Heart left ventricle (tissue), 16 donors: Measurements from ENCODE around the gene MSRB3. TPM values are rescaled to one million over a fixed set of nuclear protein-coding genes. Genes with fewer than 3 reads are reported as not detected.

Experiments used
- ATAC-seq, 4 donors: fragments of 200-7000 bp; cut with Tn5 transposase; one replicate each; pipeline ENCODE4 v1.9.1; 2020 to 2022; ENCODE audit warnings: moderate library complexity in 4 of 4, mild to moderate bottlenecking in 3 of 4, moderate number of reproducible peaks in 1 of 4
- DNase-seq, 5 donors: peaks; one replicate each; pipeline ENCODE4 v3.0.0-alpha.2; 2020
- H3K27ac ChIP-seq, 12 donors: fragments of 200-600 bp; sonication (generic) in 4 of 12; one replicate each; pipeline versions ENCODE4 v1.5.0 to v1.8.0; 2016 to 2022; ENCODE audit warnings: mild to moderate bottlenecking in 2 of 12
- H3K27me3 ChIP-seq, 9 donors: fragments of 200-600 bp; sonication (generic) in 2 of 9; one replicate each; pipeline versions ENCODE4 v1.5.1 to v1.8.0; 2016 to 2022; ENCODE audit warnings: mild to moderate bottlenecking in 3 of 9
- H3K36me3 ChIP-seq, 9 donors: fragments of 200-600 bp; sonication (generic) in 2 of 9; one replicate each; pipeline versions ENCODE4 v1.5.0 to v1.8.0; 2018 to 2022; ENCODE audit warnings: mild to moderate bottlenecking in 2 of 9
- H3K4me1 ChIP-seq, 12 donors: fragments of 200-600 bp; sonication (generic) in 4 of 12; one replicate each; pipeline versions ENCODE4 v1.5.0 to v1.8.0; 2016 to 2022; ENCODE audit warnings: mild to moderate bottlenecking in 3 of 12
- H3K4me3 ChIP-seq, 12 donors: fragments of 200-600 bp; sonication (generic) in 4 of 12; one replicate each; pipeline versions ENCODE4 v1.5.0 to v1.8.0; 2017 to 2022; ENCODE audit warnings: mild to moderate bottlenecking in 9 of 12, moderate library complexity in 4 of 12
- H3K9me3 ChIP-seq, 12 donors: fragments of 200-600 bp; sonication (generic) in 4 of 12; one replicate each; pipeline versions ENCODE4 v1.5.0 to v1.8.0; 2016 to 2022; ENCODE audit warnings: mild to moderate bottlenecking in 1 of 12
- POLR2A ChIP-seq, 2 donors: fragments of 450-650 bp; IDR thresholded peaks; one replicate each; pipeline ENCODE4 v1.6.1; 2017; ENCODE audit warnings: antibody characterized with exemption in 2 of 2, mild to moderate bottlenecking in 2 of 2, moderate library complexity in 2 of 2
- WGBS, 4 donors: extraction: QIAGEN DNeasy Blood & Tissue Kit in 2 of 4; methylation state at CpG; one replicate each; pipeline versions ENCODE4 v1.1.5 to v1.1.7; 2013 to 2018; 5-methylcytosine and 5-hydroxymethylcytosine counted together
- intact Hi-C, 10 donors: fragments of 100-400 bp; cut with DNase I; formaldehyde crosslinking; loops; one replicate each; pipeline versions ENCODE4 v1.11.1 to v1.14.2; 2022
- polyA plus RNA-seq, 2 donors: library from polyadenylated mRNA; stranded (reverse); fragments of 200-250 nt; gene quantifications; one replicate each; pipeline ENCODE4 v1.2.3, GENCODE V29; 2013
- total RNA-seq, 9 donors: library from RNA; depleted of rRNA in 2 of 9; stranded (reverse); fragments of >200 nt in 2 of 9; fragmentation: NEBNext Ultra II Directional in 3 of 9; extraction: Animal tissue kit (Norgen Biotek cat#: 25700) in 3 of 9; gene quantifications; one replicate each; pipeline versions ENCODE4 v1.1.0 to v1.2.4, GENCODE V29; 2016 to 2023
- TF ChIP-seq, protein P1 (sequence below), 12 donors: fragments of 200-600 bp; sonication (generic) in 4 of 12; IDR thresholded peaks; one replicate each; pipeline versions ENCODE4 v1.5.0 to v1.8.0; 2018 to 2022; ENCODE audit warnings: antibody characterized with exemption in 12 of 12, mild to moderate bottlenecking in 5 of 12
- donor health status: ischemic (EF 13 %, LVEDD 7.1; RV severe dilation, severe dysfunction).
- donor health status: healthy with polysubstance abuse.
- donor health status: DM: no; HTN: yes; CAD: no.
- donor health status: DM: no; HTN: no; CAD: no.
- donor health status: ischemic (EF 25% LVEDD 6.9; RV normal size, moderate dysfunction).
- donor health status: ischemic (EF 25% LVEDD 5.7; RV mildly dilated, moderate dysfunction).
- donor health status: healthy.
- donor health status: DM: yes; HTN: yes; CAD: no.
- donor health status: ischemic (EF 35%, LVEDD 5.7; RV mildly dilated, moderate dysfunction).
- donor health status: nonischemic (EF 11% LVEDD 7.7; RV severe dilation, severe dysfunction).
- donor health status: DM: yes; HTN: yes; CAD: no.
- donor health status: PGD.
- donor health status: ischemic (EF 29% LVEDD 5.4; RV normal size, mild dysfunction).
- donor health status: nonischemic (EF 23%, LVEDD 6.1; RV moderate dilation, normal function).

The MSRB3 gene
- total and polyA plus RNA-seq, 11 donors, result 54.1 to 165 (median 117) TPM

GRCh38 chr12:65504417-65504816, 225.9 kb downstream of the MSRB3 start:
- intact Hi-C loops, result no loop called here
- H3K4me1 ChIP-seq, result peaks cover 0 to 15% (median 0%) of the 10 kb centered on the region in 12 donors
- no peaks in the 10 kb centered on the region for H3K36me3 ChIP-seq
- TF ChIP-seq, protein P1, sequence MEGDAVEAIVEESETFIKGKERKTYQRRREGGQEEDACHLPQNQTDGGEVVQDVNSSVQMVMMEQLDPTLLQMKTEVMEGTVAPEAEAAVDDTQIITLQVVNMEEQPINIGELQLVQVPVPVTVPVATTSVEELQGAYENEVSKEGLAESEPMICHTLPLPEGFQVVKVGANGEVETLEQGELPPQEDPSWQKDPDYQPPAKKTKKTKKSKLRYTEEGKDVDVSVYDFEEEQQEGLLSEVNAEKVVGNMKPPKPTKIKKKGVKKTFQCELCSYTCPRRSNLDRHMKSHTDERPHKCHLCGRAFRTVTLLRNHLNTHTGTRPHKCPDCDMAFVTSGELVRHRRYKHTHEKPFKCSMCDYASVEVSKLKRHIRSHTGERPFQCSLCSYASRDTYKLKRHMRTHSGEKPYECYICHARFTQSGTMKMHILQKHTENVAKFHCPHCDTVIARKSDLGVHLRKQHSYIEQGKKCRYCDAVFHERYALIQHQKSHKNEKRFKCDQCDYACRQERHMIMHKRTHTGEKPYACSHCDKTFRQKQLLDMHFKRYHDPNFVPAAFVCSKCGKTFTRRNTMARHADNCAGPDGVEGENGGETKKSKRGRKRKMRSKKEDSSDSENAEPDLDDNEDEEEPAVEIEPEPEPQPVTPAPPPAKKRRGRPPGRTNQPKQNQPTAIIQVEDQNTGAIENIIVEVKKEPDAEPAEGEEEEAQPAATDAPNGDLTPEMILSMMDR (IDR thresholded peaks at IDR 0.05), result no peak
- TF ChIP-seq POLR2A (IDR thresholded peaks at IDR 0.05), result no peak
- DNase-seq (no peak), ATAC-seq (no peak)
- peaks cover 0 to 5% (median 0%) of the 10 kb centered on the region in 9 donors for H3K27me3 ChIP-seq
- WGBS, 4 donors, result 79 to 93% (median 88%) methylated on average over 1 of the region's 1 CpG
- no peak overlapping the region for H3K4me3 ChIP-seq
- no peak overlapping the region for H3K27ac ChIP-seq
- no peaks in the 10 kb centered on the region for H3K9me3 ChIP-seq

DNA sequence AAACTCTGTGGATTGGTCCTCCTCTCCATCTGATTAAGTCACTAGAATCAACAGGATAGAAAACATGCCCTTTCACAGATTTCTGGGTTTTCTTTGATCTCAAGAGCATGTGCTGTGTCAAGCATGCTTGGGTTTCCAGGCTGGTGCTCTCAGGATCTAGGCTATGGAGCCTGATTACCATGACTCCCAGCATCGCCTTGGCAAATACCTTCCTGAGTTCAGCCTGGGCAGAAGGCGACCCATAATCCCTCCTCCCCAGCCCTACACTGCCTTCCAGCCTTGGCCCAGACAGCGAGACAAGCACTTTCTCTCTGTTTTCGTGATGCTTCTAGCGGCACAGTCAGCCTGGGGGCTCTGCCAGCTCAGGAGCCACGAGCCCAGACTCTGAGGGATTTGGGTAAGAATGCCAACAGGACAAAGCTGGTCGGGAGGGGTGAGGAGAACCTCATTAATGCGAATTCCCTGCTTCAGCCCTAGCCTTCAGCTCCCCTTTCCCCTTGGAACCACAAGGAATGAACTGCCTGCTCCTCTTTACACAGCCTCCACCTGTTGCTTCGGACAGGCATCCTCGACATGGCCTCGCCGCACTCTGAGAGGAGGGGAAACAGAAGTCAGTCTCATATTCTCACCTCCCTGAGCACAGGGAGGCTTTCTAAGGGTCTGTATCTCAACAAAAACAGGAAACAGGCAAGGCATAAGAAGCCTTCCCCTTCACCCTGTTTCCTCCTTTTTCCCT, 227.1 kb downstream of the MSRB3 start:
- no peaks in the 10 kb centered on the region for H3K9me3 ChIP-seq
- peaks cover 0 to 19% (median 6%) of the 10 kb centered on the region in 12 donors for H3K4me1 ChIP-seq
- H3K27ac ChIP-seq, result no peak overlapping the region
- ATAC-seq (no peak), DNase-seq (no peak)
- H3K27me3 ChIP-seq, result peaks cover 0 to 5% (median 0%) of the 10 kb centered on the region in 9 donors
- H3K36me3 ChIP-seq, result no peaks in the 10 kb centered on the region
- H3K4me3 ChIP-seq, result no peak overlapping the region
- intact Hi-C loops, result no loop called here
- 82 to 87% (median 85%) methylated on average over 10 to 12 of the region's 12 CpGs for WGBS, 4 donors
- TF ChIP-seq POLR2A (IDR thresholded peaks at IDR 0.05), result no peak
- TF ChIP-seq, protein P1 (IDR thresholded peaks at IDR 0.05), result no peak

- TF ChIP-seq, protein P1 (IDR thresholded peaks at IDR 0.05), result no peak
- TF ChIP-seq POLR2A (IDR thresholded peaks at IDR 0.05), result no peak
- no peaks in the 10 kb centered on the region for H3K36me3 ChIP-seq
- WGBS, 4 donors, result 71 to 80% (median 74%) methylated on average over 10 of the region's 10 CpGs
- ATAC-seq (no peak), DNase-seq (no peak)
- H3K27ac ChIP-seq, result no peak overlapping the region
- peaks cover 0 to 19% (median 10%) of the 10 kb centered on the region in 12 donors for H3K4me1 ChIP-seq
- H3K9me3 ChIP-seq, result no peaks in the 10 kb centered on the region
- H3K27me3 ChIP-seq, result peaks cover 0 to 5% (median 0%) of the 10 kb centered on the region in 9 donors
- H3K4me3 ChIP-seq, result no peak overlapping the region
- intact Hi-C loops, result no loop called here
These were observed 230.0 kb downstream of the MSRB3 start for GRCh38 chr12:65508276-65509035.

GRCh38 chr12:65510007-65510406, 231.5 kb downstream of the MSRB3 start:
- Histone ChIP-seq H3K9me3 (no peaks in the 10 kb centered on the region), H3K36me3 (no peaks in the 10 kb centered on the region), H3K27ac (no peak overlapping the region), H3K4me3 (no peak overlapping the region), H3K4me1 (peaks cover 0 to 19% (median 10%) of the 10 kb centered on the region in 12 donors), H3K27me3 (peaks cover 0 to 5% (median 0%) of the 10 kb centered on the region in 9 donors)
- ATAC-seq (peak in 1 of 4 donors; percentile 26), DNase-seq (no peak)
- intact Hi-C loops, result no loop called here
- WGBS, 4 donors, result 64 to 74% (median 69%) methylated on average over 3 of the region's 3 CpGs
- TF ChIP-seq, protein P1 (IDR thresholded peaks at IDR 0.05), result no peak
- TF ChIP-seq POLR2A (IDR thresholded peaks at IDR 0.05), result no peak
